ENCODE measurements around the gene SCO2. TPM values are rescaled to one million over a fixed set of nuclear protein-coding genes. Genes with fewer than 3 reads are reported as not detected.

Gene SCO2
- total and polyA plus RNA-seq, 9 of the 15 experiments (the other 6 are each of a cell fraction or from before 2014, with no cell fraction given): 0.34 to 4.0 (median 1.1) TPM; not detected in 3

DNA sequence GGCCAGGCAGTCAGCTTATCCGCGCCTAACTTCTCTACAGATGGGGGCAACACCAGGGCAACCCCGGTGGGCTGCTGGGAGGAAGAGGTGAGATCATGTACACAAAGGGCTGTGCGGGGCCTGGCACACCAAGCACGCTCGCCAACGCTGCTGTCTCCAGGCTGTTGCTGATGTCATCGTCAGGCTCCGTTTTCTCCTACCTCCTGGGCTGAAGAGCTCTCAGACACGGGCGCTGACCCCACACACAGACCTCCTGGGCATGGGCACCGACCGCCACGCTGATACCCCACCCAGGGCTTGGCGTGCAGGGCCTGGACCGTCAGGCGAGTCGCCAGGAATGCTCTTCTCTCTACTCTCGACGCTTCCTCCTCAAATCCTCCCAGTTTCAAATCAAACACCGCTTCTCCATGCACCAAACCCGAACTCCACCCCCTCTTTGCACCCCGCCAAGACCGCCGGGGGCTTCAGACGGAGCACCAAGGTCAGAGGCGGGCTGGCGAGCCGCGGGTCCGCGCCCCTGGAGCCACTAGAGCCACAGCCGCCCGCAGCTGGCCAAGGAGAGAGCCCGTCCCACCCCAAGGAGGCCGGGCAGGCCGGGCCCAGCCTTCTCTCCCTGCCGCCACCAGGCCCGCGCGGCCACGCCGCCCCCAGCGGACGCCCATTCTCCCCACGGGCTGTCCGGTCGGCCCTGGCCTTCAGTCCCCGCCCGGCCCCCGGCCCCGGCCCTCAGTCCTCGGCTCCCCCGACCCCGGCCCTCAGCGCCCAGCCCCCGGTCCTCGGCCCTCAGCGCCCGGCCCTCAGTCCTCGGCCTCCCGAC is 51.3 kb downstream of the SCO2 start (continued):
- TF ChIP-seq, protein P1, sequence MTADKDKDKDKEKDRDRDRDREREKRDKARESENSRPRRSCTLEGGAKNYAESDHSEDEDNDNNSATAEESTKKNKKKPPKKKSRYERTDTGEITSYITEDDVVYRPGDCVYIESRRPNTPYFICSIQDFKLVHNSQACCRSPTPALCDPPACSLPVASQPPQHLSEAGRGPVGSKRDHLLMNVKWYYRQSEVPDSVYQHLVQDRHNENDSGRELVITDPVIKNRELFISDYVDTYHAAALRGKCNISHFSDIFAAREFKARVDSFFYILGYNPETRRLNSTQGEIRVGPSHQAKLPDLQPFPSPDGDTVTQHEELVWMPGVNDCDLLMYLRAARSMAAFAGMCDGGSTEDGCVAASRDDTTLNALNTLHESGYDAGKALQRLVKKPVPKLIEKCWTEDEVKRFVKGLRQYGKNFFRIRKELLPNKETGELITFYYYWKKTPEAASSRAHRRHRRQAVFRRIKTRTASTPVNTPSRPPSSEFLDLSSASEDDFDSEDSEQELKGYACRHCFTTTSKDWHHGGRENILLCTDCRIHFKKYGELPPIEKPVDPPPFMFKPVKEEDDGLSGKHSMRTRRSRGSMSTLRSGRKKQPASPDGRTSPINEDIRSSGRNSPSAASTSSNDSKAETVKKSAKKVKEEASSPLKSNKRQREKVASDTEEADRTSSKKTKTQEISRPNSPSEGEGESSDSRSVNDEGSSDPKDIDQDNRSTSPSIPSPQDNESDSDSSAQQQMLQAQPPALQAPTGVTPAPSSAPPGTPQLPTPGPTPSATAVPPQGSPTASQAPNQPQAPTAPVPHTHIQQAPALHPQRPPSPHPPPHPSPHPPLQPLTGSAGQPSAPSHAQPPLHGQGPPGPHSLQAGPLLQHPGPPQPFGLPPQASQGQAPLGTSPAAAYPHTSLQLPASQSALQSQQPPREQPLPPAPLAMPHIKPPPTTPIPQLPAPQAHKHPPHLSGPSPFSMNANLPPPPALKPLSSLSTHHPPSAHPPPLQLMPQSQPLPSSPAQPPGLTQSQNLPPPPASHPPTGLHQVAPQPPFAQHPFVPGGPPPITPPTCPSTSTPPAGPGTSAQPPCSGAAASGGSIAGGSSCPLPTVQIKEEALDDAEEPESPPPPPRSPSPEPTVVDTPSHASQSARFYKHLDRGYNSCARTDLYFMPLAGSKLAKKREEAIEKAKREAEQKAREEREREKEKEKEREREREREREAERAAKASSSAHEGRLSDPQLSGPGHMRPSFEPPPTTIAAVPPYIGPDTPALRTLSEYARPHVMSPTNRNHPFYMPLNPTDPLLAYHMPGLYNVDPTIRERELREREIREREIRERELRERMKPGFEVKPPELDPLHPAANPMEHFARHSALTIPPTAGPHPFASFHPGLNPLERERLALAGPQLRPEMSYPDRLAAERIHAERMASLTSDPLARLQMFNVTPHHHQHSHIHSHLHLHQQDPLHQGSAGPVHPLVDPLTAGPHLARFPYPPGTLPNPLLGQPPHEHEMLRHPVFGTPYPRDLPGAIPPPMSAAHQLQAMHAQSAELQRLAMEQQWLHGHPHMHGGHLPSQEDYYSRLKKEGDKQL (CRISPR knock-in tag; IDR thresholded peaks at IDR 0.05; ENCODE audit: borderline replicate concordance): no peak
- TF ChIP-seq ZNF780A (CRISPR knock-in tag; IDR thresholded peaks at IDR 0.05) (no peak), ZNF165 (CRISPR knock-in tag; IDR thresholded peaks at IDR 0.05; ENCODE audit: borderline replicate concordance) (no peak), PHB (CRISPR knock-in tag; IDR thresholded peaks at IDR 0.05) (no peak), MYC (IDR thresholded peaks at IDR 0.05; ENCODE audit: low read depth, low read length) (no peak), MYC (CRISPR knock-in tag; IDR thresholded peaks at IDR 0.05; ENCODE audit: borderline replicate concordance, low read depth) (no peak), ELF2 (CRISPR knock-in tag; IDR thresholded peaks at IDR 0.05) (no peak), CTBP1 (IDR thresholded peaks at IDR 0.05; ENCODE audit: borderline replicate concordance) (no peak), BACH1 (tag; IDR thresholded peaks at IDR 0.05) (no peak), ZFX (CRISPR knock-in tag; IDR thresholded peaks at IDR 0.05) (peak; percentile 33)
- TF ChIP-seq, protein P2, sequence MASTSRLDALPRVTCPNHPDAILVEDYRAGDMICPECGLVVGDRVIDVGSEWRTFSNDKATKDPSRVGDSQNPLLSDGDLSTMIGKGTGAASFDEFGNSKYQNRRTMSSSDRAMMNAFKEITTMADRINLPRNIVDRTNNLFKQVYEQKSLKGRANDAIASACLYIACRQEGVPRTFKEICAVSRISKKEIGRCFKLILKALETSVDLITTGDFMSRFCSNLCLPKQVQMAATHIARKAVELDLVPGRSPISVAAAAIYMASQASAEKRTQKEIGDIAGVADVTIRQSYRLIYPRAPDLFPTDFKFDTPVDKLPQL (IDR thresholded peaks at IDR 0.05; ENCODE audit: extremely low read depth, insufficient read length): no peak
- TF ChIP-seq, protein P3, sequence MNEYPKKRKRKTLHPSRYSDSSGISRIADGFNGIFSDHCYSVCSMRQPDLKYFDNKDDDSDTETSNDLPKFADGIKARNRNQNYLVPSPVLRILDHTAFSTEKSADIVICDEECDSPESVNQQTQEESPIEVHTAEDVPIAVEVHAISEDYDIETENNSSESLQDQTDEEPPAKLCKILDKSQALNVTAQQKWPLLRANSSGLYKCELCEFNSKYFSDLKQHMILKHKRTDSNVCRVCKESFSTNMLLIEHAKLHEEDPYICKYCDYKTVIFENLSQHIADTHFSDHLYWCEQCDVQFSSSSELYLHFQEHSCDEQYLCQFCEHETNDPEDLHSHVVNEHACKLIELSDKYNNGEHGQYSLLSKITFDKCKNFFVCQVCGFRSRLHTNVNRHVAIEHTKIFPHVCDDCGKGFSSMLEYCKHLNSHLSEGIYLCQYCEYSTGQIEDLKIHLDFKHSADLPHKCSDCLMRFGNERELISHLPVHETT (CRISPR knock-in tag; conservative IDR thresholded peaks at IDR 0.05 in 1 of 2, IDR thresholded peaks at IDR 0.05 in 1 of 2): no peak
- TF ChIP-seq, protein P4, sequence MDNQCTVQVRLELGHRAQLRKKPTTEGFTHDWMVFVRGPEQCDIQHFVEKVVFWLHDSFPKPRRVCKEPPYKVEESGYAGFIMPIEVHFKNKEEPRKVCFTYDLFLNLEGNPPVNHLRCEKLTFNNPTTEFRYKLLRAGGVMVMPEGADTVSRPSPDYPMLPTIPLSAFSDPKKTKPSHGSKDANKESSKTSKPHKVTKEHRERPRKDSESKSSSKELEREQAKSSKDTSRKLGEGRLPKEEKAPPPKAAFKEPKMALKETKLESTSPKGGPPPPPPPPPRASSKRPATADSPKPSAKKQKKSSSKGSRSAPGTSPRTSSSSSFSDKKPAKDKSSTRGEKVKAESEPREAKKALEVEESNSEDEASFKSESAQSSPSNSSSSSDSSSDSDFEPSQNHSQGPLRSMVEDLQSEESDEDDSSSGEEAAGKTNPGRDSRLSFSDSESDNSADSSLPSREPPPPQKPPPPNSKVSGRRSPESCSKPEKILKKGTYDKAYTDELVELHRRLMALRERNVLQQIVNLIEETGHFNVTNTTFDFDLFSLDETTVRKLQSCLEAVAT (IDR thresholded peaks at IDR 0.05): no peak
- TF ChIP-seq, protein P5, sequence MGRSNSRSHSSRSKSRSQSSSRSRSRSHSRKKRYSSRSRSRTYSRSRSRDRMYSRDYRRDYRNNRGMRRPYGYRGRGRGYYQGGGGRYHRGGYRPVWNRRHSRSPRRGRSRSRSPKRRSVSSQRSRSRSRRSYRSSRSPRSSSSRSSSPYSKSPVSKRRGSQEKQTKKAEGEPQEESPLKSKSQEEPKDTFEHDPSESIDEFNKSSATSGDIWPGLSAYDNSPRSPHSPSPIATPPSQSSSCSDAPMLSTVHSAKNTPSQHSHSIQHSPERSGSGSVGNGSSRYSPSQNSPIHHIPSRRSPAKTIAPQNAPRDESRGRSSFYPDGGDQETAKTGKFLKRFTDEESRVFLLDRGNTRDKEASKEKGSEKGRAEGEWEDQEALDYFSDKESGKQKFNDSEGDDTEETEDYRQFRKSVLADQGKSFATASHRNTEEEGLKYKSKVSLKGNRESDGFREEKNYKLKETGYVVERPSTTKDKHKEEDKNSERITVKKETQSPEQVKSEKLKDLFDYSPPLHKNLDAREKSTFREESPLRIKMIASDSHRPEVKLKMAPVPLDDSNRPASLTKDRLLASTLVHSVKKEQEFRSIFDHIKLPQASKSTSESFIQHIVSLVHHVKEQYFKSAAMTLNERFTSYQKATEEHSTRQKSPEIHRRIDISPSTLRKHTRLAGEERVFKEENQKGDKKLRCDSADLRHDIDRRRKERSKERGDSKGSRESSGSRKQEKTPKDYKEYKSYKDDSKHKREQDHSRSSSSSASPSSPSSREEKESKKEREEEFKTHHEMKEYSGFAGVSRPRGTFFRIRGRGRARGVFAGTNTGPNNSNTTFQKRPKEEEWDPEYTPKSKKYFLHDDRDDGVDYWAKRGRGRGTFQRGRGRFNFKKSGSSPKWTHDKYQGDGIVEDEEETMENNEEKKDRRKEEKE (IDR thresholded peaks at IDR 0.05; ENCODE audit: borderline replicate concordance in 1 of 2, control insufficient read depth in 1 of 2, low read depth in 2 of 2, low read length in 1 of 2): no peak
